ENCODE results near the gene C1orf21.

DNA sequence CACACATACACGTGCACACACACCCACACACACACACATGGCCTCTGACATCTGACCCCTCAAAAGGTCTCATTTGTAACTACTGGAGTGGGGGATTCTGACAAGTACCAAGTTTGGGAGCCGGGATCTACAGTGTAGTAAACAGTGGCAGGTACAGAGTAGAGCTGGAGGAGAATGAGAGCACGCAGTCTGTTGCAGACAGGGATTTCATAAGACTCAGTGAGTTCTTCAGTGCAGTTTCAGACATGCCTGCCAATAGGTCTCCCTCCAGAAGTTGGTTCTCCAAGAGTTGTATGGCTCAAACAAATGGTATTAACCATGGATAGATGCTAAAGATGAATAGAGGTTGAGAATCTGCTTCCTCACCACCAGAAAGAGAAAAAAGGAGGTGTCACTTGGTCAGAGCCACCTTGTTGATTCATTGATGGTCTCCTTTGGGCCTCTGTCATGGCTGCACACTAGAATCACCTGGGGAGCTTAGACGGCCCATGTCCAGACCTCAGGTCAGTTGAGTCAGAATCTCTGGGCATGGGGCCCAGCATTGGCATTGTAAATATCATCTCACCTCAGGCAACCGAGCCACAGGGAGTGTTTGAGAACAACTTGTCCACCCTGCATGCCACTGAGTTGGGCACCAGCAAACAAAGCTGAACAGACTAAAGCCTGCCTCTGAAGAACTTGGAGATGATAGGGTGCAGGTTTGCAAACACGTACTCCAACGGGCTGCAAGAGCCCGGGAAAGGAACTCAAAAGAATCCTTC, 245.8 kb downstream of the C1orf21 start:
- TF ChIP-seq, protein P1, sequence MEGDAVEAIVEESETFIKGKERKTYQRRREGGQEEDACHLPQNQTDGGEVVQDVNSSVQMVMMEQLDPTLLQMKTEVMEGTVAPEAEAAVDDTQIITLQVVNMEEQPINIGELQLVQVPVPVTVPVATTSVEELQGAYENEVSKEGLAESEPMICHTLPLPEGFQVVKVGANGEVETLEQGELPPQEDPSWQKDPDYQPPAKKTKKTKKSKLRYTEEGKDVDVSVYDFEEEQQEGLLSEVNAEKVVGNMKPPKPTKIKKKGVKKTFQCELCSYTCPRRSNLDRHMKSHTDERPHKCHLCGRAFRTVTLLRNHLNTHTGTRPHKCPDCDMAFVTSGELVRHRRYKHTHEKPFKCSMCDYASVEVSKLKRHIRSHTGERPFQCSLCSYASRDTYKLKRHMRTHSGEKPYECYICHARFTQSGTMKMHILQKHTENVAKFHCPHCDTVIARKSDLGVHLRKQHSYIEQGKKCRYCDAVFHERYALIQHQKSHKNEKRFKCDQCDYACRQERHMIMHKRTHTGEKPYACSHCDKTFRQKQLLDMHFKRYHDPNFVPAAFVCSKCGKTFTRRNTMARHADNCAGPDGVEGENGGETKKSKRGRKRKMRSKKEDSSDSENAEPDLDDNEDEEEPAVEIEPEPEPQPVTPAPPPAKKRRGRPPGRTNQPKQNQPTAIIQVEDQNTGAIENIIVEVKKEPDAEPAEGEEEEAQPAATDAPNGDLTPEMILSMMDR (IDR thresholded peaks at IDR 0.05 in 8 of 11, conservative IDR thresholded peaks at IDR 0.05 in 3 of 11) = no peak
- TF ChIP-seq POLR2A (IDR thresholded peaks at IDR 0.05) = no peak
